Thyroid gland (tissue), 4 donors: ENCODE measurements around the gene ZNF516. TPM values are rescaled to one million over a fixed set of nuclear protein-coding genes. Genes with fewer than 3 reads are reported as not detected.

Source experiments
- DNase-seq, 2 donors: peaks; one replicate each; pipeline ENCODE4 v3.0.0-alpha.2; 2019
- H3K27ac ChIP-seq, 3 donors: fragments of 200-600 bp; sonication (generic); 1 replicate in 2 of 3; 2 replicates in 1 of 3; pipeline ENCODE4 v1.5.1; 2016 to 2019; ENCODE audit warnings: mild to moderate bottlenecking in 1 of 3, moderate library complexity in 1 of 3
- H3K27me3 ChIP-seq: fragments of 200-600 bp; sonication (generic); one replicate; pipeline ENCODE4 v1.5.1; 2019
- H3K36me3 ChIP-seq, 2 donors: fragments of 200-600 bp; sonication (generic); one replicate each; pipeline ENCODE4 v1.5.1; 2016 to 2019
- H3K4me1 ChIP-seq, 2 donors: fragments of 200-600 bp; sonication (generic); one replicate each; pipeline ENCODE4 v1.5.1; 2017 to 2019
- H3K4me3 ChIP-seq, 3 donors: fragments of 200-600 bp; sonication (generic); replicated peaks in 1 of 3; 1 replicate in 2 of 3; 2 replicates in 1 of 3; pipeline ENCODE4 v1.5.1; 2016; ENCODE audit warnings: mild to moderate bottlenecking in 1 of 3
- H3K9me3 ChIP-seq: fragments of 200-600 bp; sonication (generic); one replicate; pipeline ENCODE4 v1.5.1; 2017
- POLR2A ChIP-seq, 2 donors: fragments of 450-650 bp; IDR thresholded peaks; one replicate each; pipeline ENCODE4 v1.6.1; 2017; ENCODE audit warnings: antibody characterized with exemption in 2 of 2, mild to moderate bottlenecking in 2 of 2, moderate library complexity in 1 of 2
- WGBS, 2 donors: methylation state at CpG; one replicate each; pipeline ENCODE4 v1.1.5; 2017; 5-methylcytosine and 5-hydroxymethylcytosine counted together
- intact Hi-C: fragments of 100-400 bp; cut with DNase I; formaldehyde crosslinking; loops from one replicate; pipeline ENCODE4 v1.15.1; 2023
- total RNA-seq, 4 donors: library from RNA; depleted of rRNA; stranded (reverse); fragments of >200 nt; gene quantifications; one replicate each; pipeline ENCODE4 v1.2.3, GENCODE V29; 2016
- TF ChIP-seq, protein P1 (sequence below), 6 experiments: fragments of 200-600 bp in 3 of 6; fragments of 450-650 bp in 3 of 6; sonication (generic) in 3 of 6; IDR thresholded peaks; one replicate each; pipeline ENCODE4 v1.5.1; 2016 to 2019; ENCODE audit warnings: antibody characterized with exemption in 6 of 6, mild to moderate bottlenecking in 2 of 6, inconsistent platforms in 1 of 6, moderate library complexity in 1 of 6

Gene ZNF516
- total RNA-seq, 4 donors from 2014 or later = 25.4 to 44.8 (median 28.6) TPM

DNA sequence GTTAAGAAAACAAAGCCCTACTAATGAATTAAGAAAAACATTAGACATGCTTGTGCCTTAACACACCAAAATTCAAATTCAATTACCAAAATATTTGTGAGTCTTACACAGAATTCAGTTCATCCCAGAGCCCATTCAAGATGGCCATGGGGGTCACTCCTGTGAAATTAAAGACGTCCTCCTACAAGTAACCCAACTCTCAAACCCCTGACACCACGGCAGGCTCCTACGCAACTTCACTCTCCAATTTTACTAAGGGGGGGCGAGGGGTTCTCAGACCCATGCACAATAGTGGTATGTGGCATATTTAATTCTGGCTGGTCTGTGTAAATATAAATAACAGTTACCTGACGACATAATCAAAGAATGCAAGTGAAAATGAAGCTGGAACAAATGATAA is 5.0 kb downstream of the ZNF516 start:
- intact Hi-C loops = no loop called here
- TF ChIP-seq, protein P1, sequence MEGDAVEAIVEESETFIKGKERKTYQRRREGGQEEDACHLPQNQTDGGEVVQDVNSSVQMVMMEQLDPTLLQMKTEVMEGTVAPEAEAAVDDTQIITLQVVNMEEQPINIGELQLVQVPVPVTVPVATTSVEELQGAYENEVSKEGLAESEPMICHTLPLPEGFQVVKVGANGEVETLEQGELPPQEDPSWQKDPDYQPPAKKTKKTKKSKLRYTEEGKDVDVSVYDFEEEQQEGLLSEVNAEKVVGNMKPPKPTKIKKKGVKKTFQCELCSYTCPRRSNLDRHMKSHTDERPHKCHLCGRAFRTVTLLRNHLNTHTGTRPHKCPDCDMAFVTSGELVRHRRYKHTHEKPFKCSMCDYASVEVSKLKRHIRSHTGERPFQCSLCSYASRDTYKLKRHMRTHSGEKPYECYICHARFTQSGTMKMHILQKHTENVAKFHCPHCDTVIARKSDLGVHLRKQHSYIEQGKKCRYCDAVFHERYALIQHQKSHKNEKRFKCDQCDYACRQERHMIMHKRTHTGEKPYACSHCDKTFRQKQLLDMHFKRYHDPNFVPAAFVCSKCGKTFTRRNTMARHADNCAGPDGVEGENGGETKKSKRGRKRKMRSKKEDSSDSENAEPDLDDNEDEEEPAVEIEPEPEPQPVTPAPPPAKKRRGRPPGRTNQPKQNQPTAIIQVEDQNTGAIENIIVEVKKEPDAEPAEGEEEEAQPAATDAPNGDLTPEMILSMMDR (IDR thresholded peaks at IDR 0.05) = no peak
- TF ChIP-seq POLR2A (IDR thresholded peaks at IDR 0.05) = no peak
- Histone ChIP-seq H3K27me3 (no peaks in the 10 kb centered on the region), H3K4me1 (peaks cover 16 to 19% of the 10 kb centered on the region in 2 donors), H3K27ac (peak overlapping the region in 1 of 3 donors; percentile 2), H3K36me3 (no peaks in the 10 kb centered on the region), H3K9me3 (no peaks in the 10 kb centered on the region), H3K4me3 (no peak overlapping the region)
- WGBS, 2 donors = 72 to 79% methylated on average over 5 of the region's 5 CpGs
- no peak for DNase-seq

DNA sequence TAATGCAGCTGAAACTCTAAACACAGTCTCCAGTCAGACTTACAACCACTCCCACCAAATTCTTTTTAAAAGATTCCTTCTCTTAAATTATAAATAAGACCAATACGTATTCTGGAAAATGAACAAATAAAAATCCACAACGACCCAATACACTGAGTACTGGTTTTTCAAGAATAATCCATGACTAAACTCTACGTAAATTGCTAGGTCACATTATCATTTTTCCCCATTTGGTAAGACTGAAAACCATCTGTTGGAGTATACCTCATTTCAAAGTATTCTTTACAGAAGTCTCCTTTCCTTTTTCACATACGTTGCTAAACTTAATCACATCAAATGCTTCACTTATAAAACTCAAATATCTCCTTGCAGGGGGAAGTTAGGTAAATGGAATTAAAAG is 6.0 kb downstream of the ZNF516 start:
- no peak for DNase-seq
- no peaks in the 10 kb centered on the region for H3K27me3 ChIP-seq
- H3K9me3 ChIP-seq = no peaks in the 10 kb centered on the region
- H3K4me3 ChIP-seq = no peak overlapping the region
- WGBS, 2 donors = 83 to 90% methylated on average over 4 of the region's 4 CpGs
- intact Hi-C loops = no loop called here
- H3K36me3 ChIP-seq = no peaks in the 10 kb centered on the region
- TF ChIP-seq, protein P1 (IDR thresholded peaks at IDR 0.05) = no peak
- no peak for TF ChIP-seq POLR2A (IDR thresholded peaks at IDR 0.05)
- H3K27ac ChIP-seq = no peak overlapping the region
- H3K4me1 ChIP-seq = peaks cover 16 to 19% of the 10 kb centered on the region in 2 donors

DNA sequence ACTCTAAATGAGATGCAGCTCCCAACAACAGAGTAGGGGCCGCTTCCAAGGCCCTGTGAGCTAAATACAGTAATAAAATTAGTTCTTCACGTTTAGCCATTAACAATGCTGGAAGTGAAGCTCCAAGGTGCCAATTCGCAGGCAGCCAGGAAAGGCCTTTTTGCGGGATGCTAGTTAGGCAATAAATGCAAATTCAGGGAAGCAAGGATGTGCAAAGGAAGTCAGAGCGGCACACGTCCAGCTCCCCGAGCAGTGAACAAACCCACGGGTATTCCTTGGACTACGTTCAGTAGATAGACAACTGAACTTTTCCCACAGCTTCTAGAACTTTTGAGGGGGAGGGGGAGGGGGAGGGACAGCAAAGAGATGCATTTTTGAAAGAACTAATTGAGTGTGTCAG is 6.9 kb downstream of the ZNF516 start:
- Histone ChIP-seq H3K27me3 (no peaks in the 10 kb centered on the region), H3K27ac (no peak overlapping the region), H3K36me3 (no peaks in the 10 kb centered on the region), H3K4me1 (peaks cover 16 to 19% of the 10 kb centered on the region in 2 donors), H3K4me3 (no peak overlapping the region), H3K9me3 (no peaks in the 10 kb centered on the region)
- intact Hi-C loops = no loop called here
- 65 to 78% methylated on average over 9 of the region's 9 CpGs for WGBS, 2 donors
- TF ChIP-seq, protein P1 (IDR thresholded peaks at IDR 0.05) = no peak
- TF ChIP-seq POLR2A (IDR thresholded peaks at IDR 0.05) = no peak
- no peak for DNase-seq

DNA sequence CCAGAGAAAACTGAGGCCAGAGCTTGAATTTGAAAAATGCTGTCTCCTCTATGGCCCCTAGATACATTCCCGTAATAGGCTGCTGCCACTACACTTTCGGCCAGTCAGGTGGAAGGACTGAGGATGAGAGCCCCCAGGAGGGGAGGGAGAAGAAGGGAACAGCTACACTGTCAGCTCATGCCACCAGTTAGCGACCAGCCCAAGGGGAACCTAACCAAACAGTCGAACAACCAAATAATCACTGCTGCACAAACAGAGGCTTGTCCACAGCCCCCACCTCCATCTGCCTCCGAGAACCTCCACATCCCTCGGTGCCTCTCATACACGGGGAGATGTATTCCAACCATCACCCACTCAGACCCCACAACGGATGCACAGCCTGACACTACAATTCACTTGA is 7.3 kb downstream of the ZNF516 start:
- Histone ChIP-seq H3K27me3 (no peaks in the 10 kb centered on the region), H3K36me3 (no peaks in the 10 kb centered on the region), H3K4me3 (no peak overlapping the region), H3K4me1 (peaks cover 16 to 19% of the 10 kb centered on the region in 2 donors), H3K9me3 (no peaks in the 10 kb centered on the region), H3K27ac (no peak overlapping the region)
- intact Hi-C loops = no loop called here
- TF ChIP-seq POLR2A (IDR thresholded peaks at IDR 0.05) = no peak
- TF ChIP-seq, protein P1 (IDR thresholded peaks at IDR 0.05) = no peak
- WGBS, 2 donors = 69% methylated on average over 8 of the region's 8 CpGs
- no peak for DNase-seq

DNA sequence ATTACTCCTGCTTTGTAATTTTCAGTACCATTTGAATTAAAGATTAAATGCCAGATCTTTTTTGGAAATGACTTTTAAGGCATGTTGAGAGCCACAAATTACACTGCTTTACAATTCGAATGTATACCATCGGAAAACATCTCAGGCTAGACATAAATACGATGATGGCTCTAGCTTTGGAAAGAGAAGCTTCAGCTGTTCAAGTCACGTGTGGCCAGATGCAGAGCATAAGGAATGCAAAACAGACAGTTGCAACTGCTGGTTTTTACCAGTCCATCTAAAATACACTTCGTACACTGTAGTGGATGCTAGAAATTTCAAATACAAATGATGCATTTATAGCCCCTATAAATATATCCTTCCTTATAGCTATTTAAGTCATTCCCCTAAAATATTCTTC is 8.0 kb downstream of the ZNF516 start:
- Histone ChIP-seq H3K4me1 (peaks cover 16 to 19% of the 10 kb centered on the region in 2 donors), H3K27me3 (no peaks in the 10 kb centered on the region), H3K4me3 (no peak overlapping the region), H3K27ac (no peak overlapping the region), H3K36me3 (no peaks in the 10 kb centered on the region), H3K9me3 (no peaks in the 10 kb centered on the region)
- intact Hi-C loops = no loop called here
- 85 to 95% methylated on average over 5 of the region's 5 CpGs for WGBS, 2 donors
- TF ChIP-seq, protein P1 (IDR thresholded peaks at IDR 0.05) = no peak
- no peak for TF ChIP-seq POLR2A (IDR thresholded peaks at IDR 0.05)
- no peak for DNase-seq
